ENCODE data around the gene ASTL.
A peak's percentile ranks its signal among the peaks of the same experiment; 100 is the strongest.

The ASTL gene

GRCh38 chr2:96146881-96147592, 8.7 kb upstream of the ASTL start:
- no peak for DNase-seq (ENCODE audit: low spot score)
- no peak for TF ChIP-seq CTCF (IDR thresholded peaks at IDR 0.05; ENCODE audit: borderline replicate concordance, control extremely low read depth, extremely low read depth, insufficient read depth, missing control alignments)
- in situ Hi-C loops (cut with MboI; ENCODE audit: low sequenced_read_pairs, unreplicated experiment), result no loop called here

- TF ChIP-seq CTCF (IDR thresholded peaks at IDR 0.05; ENCODE audit: borderline replicate concordance, control extremely low read depth, extremely low read depth, insufficient read depth, missing control alignments), result no peak
- peak; percentile 87 for DNase-seq (ENCODE audit: low spot score)
- in situ Hi-C loops (cut with MboI; ENCODE audit: low sequenced_read_pairs, unreplicated experiment), result no loop called here
Observed at GRCh38 chr2:96146153-96146880, 8.0 kb upstream of the ASTL start.

- in situ Hi-C loops (cut with MboI; ENCODE audit: low sequenced_read_pairs, unreplicated experiment), result no loop called here
- TF ChIP-seq CTCF (IDR thresholded peaks at IDR 0.05; ENCODE audit: borderline replicate concordance, control extremely low read depth, extremely low read depth, insufficient read depth, missing control alignments), result no peak
- no peak for DNase-seq (ENCODE audit: low spot score)
Observed at GRCh38 chr2:96145848-96146152, 7.5 kb upstream of the ASTL start.

- in situ Hi-C loops (cut with MboI; ENCODE audit: low sequenced_read_pairs, unreplicated experiment), result no loop called here
- DNase-seq (ENCODE audit: low spot score), result peak; percentile 97
Observed at GRCh38 chr2:96145036-96145847, 6.9 kb upstream of the ASTL start, which contains the start of gene DUSP2. TSS of gene DUSP2 (minus strand) at chr2:96145440. CDS start at chr2:96145354, 86 bp downstream.

GRCh38 chr2:96144481-96145035, 6.3 kb upstream of the ASTL start:
- no peak for TF ChIP-seq CTCF (IDR thresholded peaks at IDR 0.05; ENCODE audit: borderline replicate concordance, control extremely low read depth, extremely low read depth, insufficient read depth, missing control alignments)
- in situ Hi-C loops (cut with MboI; ENCODE audit: low sequenced_read_pairs, unreplicated experiment), result no loop called here
- DNase-seq (ENCODE audit: low spot score), result no peak

More at GRCh38 chr2:96145036-96145847, 6.9 kb upstream of the ASTL start, which contains the start of gene DUSP2:
- no peak for TF ChIP-seq CTCF (IDR thresholded peaks at IDR 0.05; ENCODE audit: borderline replicate concordance, control extremely low read depth, extremely low read depth, insufficient read depth, missing control alignments)

GRCh38 chr2:96143848-96144480, 5.7 kb upstream of the ASTL start:
- no peak for DNase-seq (ENCODE audit: low spot score)
- in situ Hi-C loops (cut with MboI; ENCODE audit: low sequenced_read_pairs, unreplicated experiment), result no loop called here
- TF ChIP-seq CTCF (IDR thresholded peaks at IDR 0.05; ENCODE audit: borderline replicate concordance, control extremely low read depth, extremely low read depth, insufficient read depth, missing control alignments), result peak; percentile 24
